Measurements from ENCODE around the gene SPAG8.

The SPAG8 gene

DNA sequence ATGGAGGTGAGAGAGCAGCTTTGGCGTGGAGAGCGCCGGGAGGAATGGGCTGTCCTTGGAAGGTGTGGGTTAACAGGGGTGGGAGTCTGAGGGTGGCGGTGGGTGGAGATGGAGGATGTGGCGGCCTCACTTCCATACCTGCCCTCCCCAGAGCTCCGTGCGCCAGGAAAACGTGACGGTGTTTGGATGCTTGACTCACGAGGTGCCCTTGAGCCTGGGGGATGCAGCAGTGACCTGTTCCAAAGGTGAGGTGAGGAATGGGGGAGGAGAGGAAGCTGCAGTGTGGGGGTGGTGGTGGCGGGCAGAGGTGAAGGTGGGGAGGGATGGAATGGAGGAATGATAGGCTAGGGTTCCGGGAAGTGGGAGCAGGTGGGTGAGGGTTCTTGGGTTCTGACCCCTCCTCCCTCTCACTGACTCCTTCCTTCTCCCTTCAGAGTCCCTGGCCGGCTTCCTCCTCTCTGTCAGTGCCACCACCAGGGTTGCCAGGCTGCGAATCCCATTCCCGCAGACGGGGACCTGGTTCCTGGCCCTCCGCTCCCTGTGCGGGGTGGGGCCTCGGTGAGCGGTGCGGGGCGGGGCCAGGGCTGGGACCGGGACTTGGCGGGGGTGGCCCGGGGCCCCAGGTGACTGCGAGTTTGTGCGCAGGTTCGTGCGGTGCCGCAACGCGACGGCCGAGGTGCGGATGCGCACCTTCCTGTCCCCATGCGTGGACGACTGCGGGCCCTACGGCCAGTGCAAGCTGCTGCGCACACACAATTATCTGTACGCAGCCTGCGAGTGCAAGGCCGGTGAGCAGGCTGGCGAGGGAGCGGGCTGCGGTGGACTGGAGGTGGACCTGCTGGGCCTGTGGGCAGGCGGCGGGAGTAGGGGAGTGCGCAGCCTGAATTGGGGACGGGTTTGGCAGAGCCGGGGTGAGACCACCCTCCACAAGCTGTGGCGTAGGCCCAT, 34.0 kb upstream of the SPAG8 start:
- TF ChIP-seq SP1 (IDR thresholded peaks at IDR 0.05) (no peak), NFRKB (IDR thresholded peaks at IDR 0.05) (no peak), L3MBTL2 (conservative IDR thresholded peaks at IDR 0.05) (no peak), LEF1 (IDR thresholded peaks at IDR 0.05; ENCODE audit: borderline replicate concordance) (no peak), FOXK2 (IDR thresholded peaks at IDR 0.05) (no peak), HDGF (IDR thresholded peaks at IDR 0.05; ENCODE audit: borderline replicate concordance) (no peak), ARNT (IDR thresholded peaks at IDR 0.05) (no peak), TARDBP (IDR thresholded peaks at IDR 0.05) (no peak)
- TF ChIP-seq, protein P1, sequence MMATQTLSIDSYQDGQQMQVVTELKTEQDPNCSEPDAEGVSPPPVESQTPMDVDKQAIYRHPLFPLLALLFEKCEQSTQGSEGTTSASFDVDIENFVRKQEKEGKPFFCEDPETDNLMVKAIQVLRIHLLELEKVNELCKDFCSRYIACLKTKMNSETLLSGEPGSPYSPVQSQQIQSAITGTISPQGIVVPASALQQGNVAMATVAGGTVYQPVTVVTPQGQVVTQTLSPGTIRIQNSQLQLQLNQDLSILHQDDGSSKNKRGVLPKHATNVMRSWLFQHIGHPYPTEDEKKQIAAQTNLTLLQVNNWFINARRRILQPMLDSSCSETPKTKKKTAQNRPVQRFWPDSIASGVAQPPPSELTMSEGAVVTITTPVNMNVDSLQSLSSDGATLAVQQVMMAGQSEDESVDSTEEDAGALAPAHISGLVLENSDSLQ (IDR thresholded peaks at IDR 0.05) = no peak
- CTCF ChIA-PET = interaction anchor here (0.7 kb wide), 1 partner anchor 11 kb away, joined by 4 read pairs; no protein-coding TSS in a partner anchor
- DNase-seq (ENCODE audit: extremely low spot score) = no peak
- POLR2A ChIA-PET = interaction anchor here (1.0 kb wide), 1 partner anchor 32 kb away, joined by 3 read pairs; no protein-coding TSS in a partner anchor

DNA sequence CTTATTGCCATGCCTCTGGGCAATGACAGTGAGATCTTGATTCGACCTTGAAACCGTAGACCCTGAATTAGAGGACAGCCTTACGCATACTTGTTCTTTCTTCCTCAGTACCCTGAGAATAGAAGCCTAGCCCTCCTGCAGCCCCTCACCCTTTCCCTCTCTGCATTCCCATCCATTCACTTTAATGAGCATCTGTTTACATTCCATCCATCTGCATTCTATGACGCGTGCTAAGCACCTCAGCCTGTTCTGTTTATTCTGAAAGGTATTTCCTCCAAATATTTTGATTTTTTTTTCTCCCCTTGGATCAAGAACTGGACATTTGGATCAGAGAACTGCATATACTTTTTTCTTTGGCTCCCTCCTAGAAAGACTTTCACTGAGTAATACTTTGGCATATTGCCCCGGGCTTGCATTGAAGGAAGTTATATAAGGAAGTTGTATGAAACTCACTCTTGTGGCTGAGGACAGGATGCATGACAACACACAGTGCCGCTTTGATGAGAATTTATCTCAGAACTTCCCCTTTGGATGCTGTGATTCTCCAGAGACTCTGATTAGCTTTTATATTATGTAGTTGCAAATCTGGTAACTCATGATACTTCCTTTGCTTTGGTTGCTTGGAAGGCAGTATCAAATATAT, 32.7 kb upstream of the SPAG8 start:
- CTCF ChIA-PET = no interaction called here
- DNase-seq (ENCODE audit: extremely low spot score) = no peak
- TF ChIP-seq SP1 (IDR thresholded peaks at IDR 0.05) (no peak), FOXA1 (IDR thresholded peaks at IDR 0.05) (no peak), ARNT (IDR thresholded peaks at IDR 0.05) (no peak), SUZ12 (IDR thresholded peaks at IDR 0.05) (no peak), FOXM1 (IDR thresholded peaks at IDR 0.05; ENCODE audit: borderline replicate concordance) (no peak), ZNF384 (IDR thresholded peaks at IDR 0.05) (no peak), TARDBP (IDR thresholded peaks at IDR 0.05) (no peak), L3MBTL2 (conservative IDR thresholded peaks at IDR 0.05) (no peak), CTBP1 (IDR thresholded peaks at IDR 0.05; ENCODE audit: borderline replicate concordance) (no peak)
- POLR2A ChIA-PET = no interaction called here

DNA sequence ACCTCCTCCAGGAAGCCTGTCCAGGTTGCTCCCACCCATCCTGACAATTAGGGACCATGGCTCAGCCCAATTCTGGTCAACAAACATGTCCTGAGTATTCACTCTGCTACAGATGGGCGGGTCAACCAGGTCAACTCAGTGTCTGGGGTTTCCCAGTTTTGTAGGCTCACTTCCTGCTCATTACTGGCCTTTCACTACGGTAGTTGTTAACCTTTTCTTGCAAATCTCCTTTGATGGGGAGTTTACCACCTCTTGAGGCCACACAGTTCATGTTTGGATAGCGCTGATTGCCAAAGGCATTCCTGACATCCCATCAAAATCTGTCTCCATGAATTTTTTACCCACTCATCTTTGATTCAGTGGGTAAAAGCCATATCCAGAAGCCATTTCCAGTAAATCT, 30.7 kb upstream of the SPAG8 start:
- ChIA-PET CTCF (no interaction called here), POLR2A (no interaction called here)
- TF ChIP-seq SP1 (IDR thresholded peaks at IDR 0.05) = no peak
- TF ChIP-seq L3MBTL2 (conservative IDR thresholded peaks at IDR 0.05) = no peak
- TF ChIP-seq ZNF384 (IDR thresholded peaks at IDR 0.05) = no peak
- TF ChIP-seq FOXM1 (IDR thresholded peaks at IDR 0.05; ENCODE audit: borderline replicate concordance) = no peak
- TF ChIP-seq, protein P1 (IDR thresholded peaks at IDR 0.05) = no peak
- TF ChIP-seq NFRKB (IDR thresholded peaks at IDR 0.05) = no peak
- no peak for TF ChIP-seq BHLHE40 (IDR thresholded peaks at IDR 0.05; ENCODE audit: borderline replicate concordance)
- no peak for TF ChIP-seq FOXK2 (IDR thresholded peaks at IDR 0.05)
- no peak for DNase-seq (ENCODE audit: extremely low spot score)

DNA sequence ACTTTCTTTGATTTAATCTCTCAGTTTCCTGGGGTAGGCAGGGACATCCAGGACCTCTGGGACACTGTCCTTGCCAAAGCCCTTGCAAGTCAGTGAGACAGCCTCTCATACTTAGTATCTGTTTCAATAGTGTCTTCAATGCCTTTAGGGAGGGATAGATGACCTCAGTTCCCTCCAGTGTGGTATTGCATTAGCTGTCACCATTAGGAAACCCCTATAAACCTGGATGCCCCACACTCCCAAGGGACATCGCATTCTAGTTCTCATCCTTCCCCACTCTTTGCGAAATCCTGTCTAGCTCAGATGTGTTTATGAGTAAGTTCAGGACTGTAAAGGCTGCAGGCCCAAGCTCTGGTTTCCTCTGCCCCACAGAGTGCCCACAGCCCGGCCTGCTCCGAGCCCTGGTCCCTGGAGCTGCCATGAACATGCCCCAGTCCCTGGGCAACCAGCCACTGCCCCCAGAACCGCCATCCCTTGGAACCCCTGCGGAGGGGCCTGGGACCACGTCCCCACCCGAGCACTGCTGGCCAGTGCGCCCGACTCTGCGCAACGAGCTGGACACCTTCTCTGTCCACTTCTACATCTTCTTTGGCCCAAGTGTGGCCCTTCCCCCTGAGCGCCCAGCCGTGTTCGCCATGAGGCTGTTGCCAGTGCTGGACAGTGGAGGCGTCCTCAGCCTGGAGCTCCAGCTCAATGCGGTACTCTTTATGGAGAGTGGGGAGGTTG, 30.1 kb upstream of the SPAG8 start:
- TF ChIP-seq FOXM1 (IDR thresholded peaks at IDR 0.05; ENCODE audit: borderline replicate concordance) (no peak), FOXK2 (IDR thresholded peaks at IDR 0.05) (no peak), ELF4 (IDR thresholded peaks at IDR 0.05) (no peak), ARNT (IDR thresholded peaks at IDR 0.05) (no peak), LEF1 (IDR thresholded peaks at IDR 0.05; ENCODE audit: borderline replicate concordance) (no peak), TARDBP (IDR thresholded peaks at IDR 0.05) (no peak), SUZ12 (IDR thresholded peaks at IDR 0.05) (no peak)
- DNase-seq (ENCODE audit: extremely low spot score) = no peak
- ChIA-PET CTCF (no interaction called here), POLR2A (no interaction called here)

DNA sequence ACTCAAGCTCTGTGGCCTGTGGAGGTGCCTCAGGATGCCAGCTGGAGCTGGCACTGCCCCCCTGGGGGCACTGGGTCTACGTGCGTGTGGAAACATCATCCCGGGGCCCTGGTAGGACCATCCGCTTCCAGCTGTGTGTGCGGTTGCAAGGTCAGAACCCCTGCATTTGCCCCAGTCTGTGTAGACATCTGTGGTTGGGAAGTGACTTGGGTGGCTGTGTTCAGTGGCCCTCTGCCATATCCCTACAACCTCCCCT, 29.5 kb upstream of the SPAG8 start:
- TF ChIP-seq L3MBTL2 (conservative IDR thresholded peaks at IDR 0.05) (no peak), SUZ12 (IDR thresholded peaks at IDR 0.05) (no peak), ELF4 (IDR thresholded peaks at IDR 0.05) (no peak), CTBP1 (IDR thresholded peaks at IDR 0.05; ENCODE audit: borderline replicate concordance) (no peak), LEF1 (IDR thresholded peaks at IDR 0.05; ENCODE audit: borderline replicate concordance) (no peak), NFRKB (IDR thresholded peaks at IDR 0.05) (no peak)
- DNase-seq (ENCODE audit: extremely low spot score) = no peak
- POLR2A ChIA-PET = no interaction called here
- CTCF ChIA-PET = no interaction called here

DNA sequence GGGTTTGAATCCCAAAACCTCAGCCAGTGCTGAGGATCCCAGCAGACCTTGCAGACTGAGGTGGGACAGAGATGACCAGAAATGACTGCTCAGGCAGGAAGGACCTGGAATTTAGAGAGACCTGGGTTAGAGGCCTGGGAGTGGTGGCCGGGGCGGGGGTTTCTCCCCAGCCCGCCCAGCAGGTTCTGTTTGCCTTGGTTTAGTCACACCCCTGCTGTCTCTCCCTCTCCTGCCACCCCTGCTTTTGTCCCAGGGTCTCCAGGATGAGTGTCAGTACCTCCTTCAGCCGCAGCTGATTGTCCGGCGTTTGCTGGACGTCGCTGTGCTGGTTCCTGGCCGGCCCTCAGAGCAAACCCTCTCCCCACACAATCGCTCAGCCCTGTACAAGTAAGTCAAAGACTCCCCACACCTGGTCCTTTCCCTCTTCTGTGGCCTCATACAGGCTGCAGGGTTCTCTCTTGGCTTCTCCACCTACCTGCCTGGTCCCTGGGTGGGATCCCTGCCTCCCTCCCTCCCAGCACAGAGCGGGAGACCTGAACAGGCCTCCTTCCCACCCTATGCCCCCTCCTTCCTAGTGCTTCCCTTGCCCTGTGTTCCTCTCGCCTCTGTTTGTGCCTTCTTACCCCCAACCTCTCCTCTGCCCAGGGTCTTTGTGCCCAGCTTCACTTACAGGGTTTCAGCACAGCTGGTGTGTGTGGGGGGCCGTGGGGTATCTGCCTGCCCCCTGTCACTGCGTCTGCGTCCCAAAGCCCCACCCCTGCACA, 29.0 kb upstream of the SPAG8 start:
- no peak for DNase-seq (ENCODE audit: extremely low spot score)
- ChIA-PET CTCF (interaction anchor here (0.6 to 1.2 kb wide), 2 partner anchors 50 to 373 kb away, joined by 3 read pairs; no protein-coding TSS in a partner anchor), POLR2A (no interaction called here)
- TF ChIP-seq SP1 (IDR thresholded peaks at IDR 0.05) (no peak), SUZ12 (IDR thresholded peaks at IDR 0.05) (no peak), ARNT (IDR thresholded peaks at IDR 0.05) (no peak), CTBP1 (IDR thresholded peaks at IDR 0.05; ENCODE audit: borderline replicate concordance) (no peak), FOXK2 (IDR thresholded peaks at IDR 0.05) (no peak), NFRKB (IDR thresholded peaks at IDR 0.05) (no peak)
- TF ChIP-seq, protein P1 (IDR thresholded peaks at IDR 0.05) = no peak

All from HEK293T (cell line).